GM12801 (cell line): ENCODE results near the gene RAD51.

Source experiments
- CTCF ChIP-seq: IDR thresholded peaks from one replicate; pipeline ENCODE4 v1.5.1; 2011; ENCODE audit warnings: control low read depth; ENCODE audit not compliant: insufficient read length; ENCODE audit errors: extremely low read depth

Gene RAD51

GRCh38 chr15:40754883-40755811 is 60.2 kb downstream of the RAD51 start, which contains the start of gene RMDN3:
TSS of gene RMDN3 (minus strand) at chr15:40755254. CDS start at chr15:40754783, 471 bp downstream.
- no peak for TF ChIP-seq CTCF

GRCh38 chr15:40755812-40756208 is 60.8 kb downstream of the RAD51 start:
- no peak for TF ChIP-seq CTCF

GRCh38 chr15:40756938-40757337 is 62.0 kb downstream of the RAD51 start:
- no peak for TF ChIP-seq CTCF

GRCh38 chr15:40759961-40760360 is 65.0 kb downstream of the RAD51 start:
- TF ChIP-seq CTCF = no peak

GRCh38 chr15:40762919-40763800 is 68.2 kb downstream of the RAD51 start:
- TF ChIP-seq CTCF = no peak

- no peak for TF ChIP-seq CTCF
These were observed 69.0 kb downstream of the RAD51 start, which contains the start of gene GCHFR for GRCh38 chr15:40763801-40764628. TSS of gene GCHFR (plus strand) at chr15:40764068. CDS start at chr15:40764181, 113 bp downstream.

- TF ChIP-seq CTCF = no peak
These were observed 69.7 kb downstream of the RAD51 start for GRCh38 chr15:40764629-40765103.
